Activated CD8-positive, alpha-beta T cell treated with anti-CD3 and anti-CD28 coated beads for 36 hours (primary cell): ENCODE measurements around the gene AKAP13. TPM values are rescaled to one million over a fixed set of nuclear protein-coding genes. Genes with fewer than 3 reads are reported as not detected.

ENCODE experiments used
- ATAC-seq: fragments of 200-7000 bp; cut with Tn5 transposase; one replicate; pipeline ENCODE4 v1.10.0; 2021; ENCODE audit warnings: mild to moderate bottlenecking, moderate library complexity
- CTCF ChIA-PET: fragments of 350-600 bp; sonication (Branson Sonifier 250); formaldehyde crosslinking; loops from one replicate; lab custom pipeline; 2021; ENCODE audit warnings: antibody characterized with exemption; lab: Charles Lee
- POLR2A ChIA-PET: fragments of 350-600 bp; sonication (Branson Sonifier 250); formaldehyde crosslinking; loops from one replicate; lab custom pipeline; 2021; ENCODE audit warnings: antibody characterized with exemption; lab: Charles Lee
- DNase-seq: peaks from one replicate; pipeline ENCODE4 v3.0.0-alpha.2; 2020
- H3K27ac Mint-ChIP-seq: one replicate; pipeline ENCODE4 v1.8.0; 2021; ENCODE audit warnings: mild to moderate bottlenecking, mixed read lengths
- H3K27me3 Mint-ChIP-seq: one replicate; pipeline ENCODE4 v1.8.0; 2021; ENCODE audit warnings: mixed read lengths
- H3K36me3 Mint-ChIP-seq: one replicate; pipeline ENCODE4 v1.8.0; 2021; ENCODE audit warnings: low read depth, mixed read lengths
- H3K4me1 Mint-ChIP-seq: one replicate; pipeline ENCODE4 v1.8.0; 2021; ENCODE audit warnings: low read depth, mixed read lengths
- H3K4me3 Mint-ChIP-seq: one replicate; pipeline ENCODE4 v1.8.0; 2021; ENCODE audit warnings: mild to moderate bottlenecking, moderate library complexity, mixed read lengths
- H3K9me3 Mint-ChIP-seq: one replicate; pipeline ENCODE4 v1.8.0; 2021; ENCODE audit warnings: mixed read lengths
- CTCF ChIP-seq: fragments of 200-600 bp; IDR thresholded peaks from one replicate; pipeline ENCODE4 v1.8.0; 2022; ENCODE audit warnings: antibody characterized with exemption, mild to moderate bottlenecking
- intact Hi-C: fragments of 100-400 bp; cut with micrococcal nuclease; formaldehyde crosslinking; loops from one replicate; pipeline ENCODE4 v1.10.0; 2022
- total RNA-seq, 2 experiments: library from RNA; stranded (reverse); gene quantifications; one replicate each; pipeline ENCODE4 v1.2.3, GENCODE V29; 2021

Gene AKAP13
- total RNA-seq, 2 experiments from 2014 or later: 79.1 to 79.5 TPM

- Mint-ChIP-seq H3K27ac (peak overlapping the region; percentile 79), H3K9me3 (no peaks in the 10 kb centered on the region), H3K4me3 (peak overlapping the region; percentile 40), H3K27me3 (no peaks in the 10 kb centered on the region), H3K4me1 (peaks cover 69% of the 10 kb centered on the region), H3K36me3 (peaks cover 7% of the 10 kb centered on the region)
- DNase-seq (peak; percentile 91), ATAC-seq (peak; percentile 98)
- intact Hi-C loops: loop anchor here (5.0 kb wide), 1 partner anchor 96 kb away; no protein-coding TSS in a partner anchor
- TF ChIP-seq CTCF: no peak
- POLR2A ChIA-PET: interaction anchor here (0.8 to 1.8 kb wide), 4 partner anchors 9 to 100 kb away, joined by 3 to 4 read pairs (median 3); no protein-coding TSS in a partner anchor
- CTCF ChIA-PET: interaction anchor here (0.8 to 6.8 kb wide), 25 partner anchors 10 to 277 kb away, joined by 3 to 90 read pairs (median 5); partner anchors contain the start of gene AKAP13
Measured at GRCh38 chr15:85412956-85413854, 32.8 kb downstream of the AKAP13 start.

- H3K27ac Mint-ChIP-seq: peak overlapping the region; percentile 79
- peaks cover 5% of the 10 kb centered on the region for H3K36me3 Mint-ChIP-seq
- ATAC-seq (no peak), DNase-seq (no peak)
- H3K9me3 Mint-ChIP-seq: no peaks in the 10 kb centered on the region
- no peaks in the 10 kb centered on the region for H3K27me3 Mint-ChIP-seq
- no peak for TF ChIP-seq CTCF
- peaks cover 63% of the 10 kb centered on the region for H3K4me1 Mint-ChIP-seq
- intact Hi-C loops: loop anchor here (1.0 to 5.0 kb wide), 2 partner anchors 97 to 118 kb away; no protein-coding TSS in a partner anchor
- ChIA-PET POLR2A (interaction anchor here (0.6 to 1.8 kb wide), 4 partner anchors 10 to 96 kb away, joined by 3 to 4 read pairs (median 4); no protein-coding TSS in a partner anchor), CTCF (interaction anchor here (0.7 to 6.8 kb wide), 19 partner anchors 10 to 125 kb away, joined by 3 to 90 read pairs (median 5); partner anchors contain the start of gene AKAP13)
- H3K4me3 Mint-ChIP-seq: no peak overlapping the region
Measured at GRCh38 chr15:85414037-85414436, 33.6 kb downstream of the AKAP13 start.

GRCh38 chr15:85414495-85414894, 34.1 kb downstream of the AKAP13 start:
- peak overlapping the region; percentile 79 for H3K27ac Mint-ChIP-seq
- DNase-seq (no peak), ATAC-seq (no peak)
- peak; percentile 41 for TF ChIP-seq CTCF
- H3K27me3 Mint-ChIP-seq: no peaks in the 10 kb centered on the region
- no peaks in the 10 kb centered on the region for H3K9me3 Mint-ChIP-seq
- peaks cover 67% of the 10 kb centered on the region for H3K4me1 Mint-ChIP-seq
- intact Hi-C loops: loop anchor here (1.0 to 5.0 kb wide), 2 partner anchors 97 to 118 kb away; no protein-coding TSS in a partner anchor
- ChIA-PET CTCF (interaction anchor here (0.7 to 6.8 kb wide), 18 partner anchors 9 to 125 kb away, joined by 3 to 90 read pairs (median 6); partner anchors contain the start of gene AKAP13), POLR2A (interaction anchor here (0.6 to 1.8 kb wide), 3 partner anchors 10 to 96 kb away, joined by 3 to 4 read pairs (median 4); no protein-coding TSS in a partner anchor)
- H3K4me3 Mint-ChIP-seq: no peak overlapping the region
- H3K36me3 Mint-ChIP-seq: peaks cover 5% of the 10 kb centered on the region

GRCh38 chr15:85414991-85415390, 34.6 kb downstream of the AKAP13 start:
- DNase-seq (no peak), ATAC-seq (no peak)
- Mint-ChIP-seq H3K27me3 (no peaks in the 10 kb centered on the region), H3K4me1 (peaks cover 69% of the 10 kb centered on the region), H3K27ac (no peak overlapping the region), H3K9me3 (no peaks in the 10 kb centered on the region), H3K4me3 (no peak overlapping the region), H3K36me3 (peaks cover 4% of the 10 kb centered on the region)
- CTCF ChIA-PET: interaction anchor here (1.0 to 6.8 kb wide), 15 partner anchors 9 to 126 kb away, joined by 3 to 90 read pairs (median 10); no protein-coding TSS in a partner anchor
- POLR2A ChIA-PET: no interaction called here
- intact Hi-C loops: loop anchor here (1.0 to 5.0 kb wide), 2 partner anchors 98 to 119 kb away; no protein-coding TSS in a partner anchor
- TF ChIP-seq CTCF: no peak
